WERI-Rb-1 (cell line): ENCODE data around the gene EYS.

Experiments used
- DNase-seq: peaks from one replicate; pipeline ENCODE4 v3.0.0-alpha.2; 2020
- H3K27ac ChIP-seq: fragments of 250-450 bp; sonication (Bioruptor Pico); 2 replicates; pipeline ENCODE4 v1.5.1; 2020; ENCODE audit warnings: mild to moderate bottlenecking, moderate library complexity
- H3K27me3 ChIP-seq: fragments of 250-450 bp; sonication (Bioruptor Pico); 2 replicates; pipeline ENCODE4 v1.5.1; 2021; ENCODE audit warnings: mild to moderate bottlenecking, low read depth, moderate library complexity; ENCODE audit not compliant: insufficient read depth, severe bottlenecking
- H3K36me3 ChIP-seq: fragments of 250-450 bp; sonication (Bioruptor Pico); 2 replicates; pipeline ENCODE4 v1.5.1; 2020; ENCODE audit warnings: mild to moderate bottlenecking, moderate library complexity
- H3K4me3 ChIP-seq: 2 replicates; pipeline ENCODE4 v1.5.1; 2011; ENCODE audit warnings: low read depth, mild to moderate bottlenecking, control low read depth, low read length
- H3K9me3 ChIP-seq: fragments of 250-450 bp; sonication (Bioruptor Pico); 2 replicates; pipeline ENCODE4 v1.5.1; 2021; ENCODE audit warnings: mild to moderate bottlenecking, moderate library complexity; ENCODE audit not compliant: severe bottlenecking
- CTCF ChIP-seq: IDR thresholded peaks from 2 replicates; pipeline ENCODE4 v1.5.1; 2011; ENCODE audit warnings: low read depth, mild to moderate bottlenecking, control low read depth, inconsistent platforms, low read length

Gene EYS

GRCh38 chr6:63864671-63865318 is 1842.2 kb downstream of the EYS start:
- no peak for TF ChIP-seq CTCF
- no peak for DNase-seq
- Histone ChIP-seq H3K27me3 (no peaks in the 10 kb centered on the region), H3K36me3 (no peaks in the 10 kb centered on the region), H3K27ac (no peak overlapping the region), H3K9me3 (no peaks in the 10 kb centered on the region), H3K4me3 (no peak overlapping the region)

GRCh38 chr6:63864061-63864460 is 1843.0 kb downstream of the EYS start:
- no peak overlapping the region for H3K27ac ChIP-seq
- H3K4me3 ChIP-seq = no peak overlapping the region
- H3K36me3 ChIP-seq = no peaks in the 10 kb centered on the region
- no peaks in the 10 kb centered on the region for H3K27me3 ChIP-seq
- no peak for DNase-seq
- TF ChIP-seq CTCF = no peak
- no peaks in the 10 kb centered on the region for H3K9me3 ChIP-seq

GRCh38 chr6:63862486-63863198 is 1844.4 kb downstream of the EYS start:
- H3K27me3 ChIP-seq = no peaks in the 10 kb centered on the region
- H3K27ac ChIP-seq = no peak overlapping the region
- no peaks in the 10 kb centered on the region for H3K36me3 ChIP-seq
- no peak for DNase-seq
- TF ChIP-seq CTCF = no peak
- no peaks in the 10 kb centered on the region for H3K9me3 ChIP-seq
- no peak overlapping the region for H3K4me3 ChIP-seq

- no peak for DNase-seq
- Histone ChIP-seq H3K9me3 (no peaks in the 10 kb centered on the region), H3K36me3 (no peaks in the 10 kb centered on the region), H3K27ac (no peak overlapping the region), H3K27me3 (no peaks in the 10 kb centered on the region), H3K4me3 (no peak overlapping the region)
- TF ChIP-seq CTCF = no peak
Measured at GRCh38 chr6:63859528-63859927, 1847.5 kb downstream of the EYS start.

GRCh38 chr6:63858691-63859090 is 1848.3 kb downstream of the EYS start:
- no peaks in the 10 kb centered on the region for H3K27me3 ChIP-seq
- DNase-seq = no peak
- no peak overlapping the region for H3K4me3 ChIP-seq
- H3K27ac ChIP-seq = no peak overlapping the region
- no peaks in the 10 kb centered on the region for H3K9me3 ChIP-seq
- TF ChIP-seq CTCF = no peak
- H3K36me3 ChIP-seq = no peaks in the 10 kb centered on the region

GRCh38 chr6:63856271-63856670 is 1850.8 kb downstream of the EYS start:
- H3K36me3 ChIP-seq = no peaks in the 10 kb centered on the region
- no peaks in the 10 kb centered on the region for H3K27me3 ChIP-seq
- H3K9me3 ChIP-seq = no peaks in the 10 kb centered on the region
- TF ChIP-seq CTCF = no peak
- DNase-seq = no peak
- H3K27ac ChIP-seq = no peak overlapping the region
- no peak overlapping the region for H3K4me3 ChIP-seq
